LNCaP clone FGC (cell line): ENCODE data around the gene DMXL2.
A peak's percentile ranks its signal among the peaks of the same experiment; 100 is the strongest.

Experiments
- DNase-seq: peaks from one replicate; pipeline ENCODE4 v3.0.0-alpha.2; 2011; ENCODE audit warnings: low read depth
- H3K4me3 ChIP-seq: 2 replicates; pipeline ENCODE4 v1.5.1; 2011; ENCODE audit warnings: mild to moderate bottlenecking, low read depth, low read length, control low read depth
- CTCF ChIP-seq: IDR thresholded peaks from 2 replicates; pipeline ENCODE4 v1.5.1; 2012; ENCODE audit warnings: mild to moderate bottlenecking; ENCODE audit not compliant: control insufficient read depth, insufficient read depth; ENCODE audit errors: extremely low read depth

The DMXL2 gene

GRCh38 chr15:51496246-51496645, 126.3 kb downstream of the DMXL2 start:
- no peak for TF ChIP-seq CTCF
- H3K4me3 ChIP-seq = no peak overlapping the region
- DNase-seq = no peak

- peak; percentile 94 for DNase-seq
- peak overlapping the region; percentile 37 for H3K4me3 ChIP-seq
- TF ChIP-seq CTCF = no peak
Measured at GRCh38 chr15:51494411-51495314, 127.9 kb downstream of the DMXL2 start.

- peak; percentile 15 for DNase-seq
- TF ChIP-seq CTCF = no peak
- peak overlapping the region; percentile 37 for H3K4me3 ChIP-seq
Measured at GRCh38 chr15:51493892-51494291, 128.7 kb downstream of the DMXL2 start.

GRCh38 chr15:51492528-51492927, 130.0 kb downstream of the DMXL2 start:
- TF ChIP-seq CTCF = no peak
- H3K4me3 ChIP-seq = no peak overlapping the region
- DNase-seq = no peak

- no peak for DNase-seq
- H3K4me3 ChIP-seq = no peak overlapping the region
- TF ChIP-seq CTCF = no peak
Measured at GRCh38 chr15:51491941-51492340, 130.6 kb downstream of the DMXL2 start.

- DNase-seq = no peak
- no peak overlapping the region for H3K4me3 ChIP-seq
- TF ChIP-seq CTCF = no peak
Measured at GRCh38 chr15:51484781-51485180, 137.8 kb downstream of the DMXL2 start.

GRCh38 chr15:51483985-51484384, 138.6 kb downstream of the DMXL2 start:
- no peak for TF ChIP-seq CTCF
- H3K4me3 ChIP-seq = no peak overlapping the region
- DNase-seq = no peak
